Measurements from ENCODE around the gene SCCPDH.

GRCh38 chr1:246703581-246703980 lies 20.6 kb upstream of the SCCPDH start:
- TF ChIP-seq CTCF (IDR thresholded peaks at IDR 0.05) (no peak), EP300 (IDR thresholded peaks at IDR 0.05) (no peak), POLR2A (IDR thresholded peaks at IDR 0.05) (no peak)

Data from ovary (tissue), 3 donors.